Kidney (tissue), 14 donors: Measurements from ENCODE around the gene SLC38A11. TPM values are rescaled to one million over a fixed set of nuclear protein-coding genes. Genes with fewer than 3 reads are reported as not detected.

Experiments used
- DNase-seq, 5 donors: peaks; one replicate each; pipeline ENCODE4 v3.0.0-alpha.2; 2013 to 2020
- FAIRE-seq: peaks from 2 replicates; lab custom pipeline; 2012; peaks lifted over from hg19 to GRCh38; lab: Jason Lieb, UNC
- H3K27ac ChIP-seq, 2 donors: one replicate each; pipeline ENCODE4 v1.7.0; 2013; ENCODE audit warnings: low read depth in 2 of 2, low read length in 2 of 2, inconsistent platforms in 1 of 2
- H3K27me3 ChIP-seq: one replicate; pipeline ENCODE4 v1.7.1; 2013; ENCODE audit warnings: low read length, inconsistent platforms; ENCODE audit not compliant: control insufficient read depth, insufficient read depth
- H3K36me3 ChIP-seq, 3 donors: one replicate each; pipeline versions ENCODE4 v1.7.0 to v1.7.1; 2013; ENCODE audit warnings: low read length in 3 of 3, control low read depth in 1 of 3, inconsistent platforms in 1 of 3; ENCODE audit not compliant: insufficient read depth in 3 of 3, control insufficient read depth in 2 of 3
- H3K4me1 ChIP-seq, 3 donors: one replicate each; pipeline versions ENCODE4 v1.7.0 to v1.7.1; 2013; ENCODE audit warnings: low read length in 3 of 3, inconsistent platforms in 1 of 3, low read depth in 1 of 3; ENCODE audit not compliant: control insufficient read depth in 2 of 3, insufficient read depth in 2 of 3
- H3K4me3 ChIP-seq, 3 donors: one replicate each; pipeline versions ENCODE4 v1.7.0 to v1.8.1; 2013; ENCODE audit warnings: low read length in 3 of 3, control low read depth in 1 of 3, inconsistent platforms in 1 of 3
- H3K9ac ChIP-seq, 3 donors: one replicate each; pipeline versions ENCODE4 v1.7.0 to v1.7.1; 2013; ENCODE audit warnings: low read length in 3 of 3, control low read depth in 1 of 3, inconsistent platforms in 1 of 3
- H3K9me3 ChIP-seq, 3 donors: one replicate each; pipeline versions ENCODE4 v1.7.0 to v1.7.1; 2013; ENCODE audit warnings: low read length in 3 of 3, control low read depth in 1 of 3, inconsistent platforms in 1 of 3; ENCODE audit not compliant: control insufficient read depth in 2 of 3, insufficient read depth in 1 of 3
- intact Hi-C: fragments of 100-400 bp; cut with DNase I; formaldehyde crosslinking; loops from one replicate; pipeline ENCODE4 v1.11.1; 2022
- polyA plus RNA-seq: library from polyadenylated mRNA; stranded (reverse); fragments of 350-450 nt; fragmentation: Illumina TruSeq; extraction: RNeasy Lipid Tissue Mini Kit (QIAGEN cat#74804); gene quantifications from one replicate; pipeline ENCODE4 v1.2.3, GENCODE V29; 2014; ENCODE audit warnings: low read depth, low replicate concordance; ENCODE audit not compliant: insufficient read depth
- total RNA-seq: library from RNA; stranded (reverse); fragmentation: NEBNext Ultra II Directional; extraction: Animal tissue kit (Norgen Biotek cat#: 25700); gene quantifications from one replicate; pipeline ENCODE4 v1.2.1, GENCODE V29; 2021
- TF ChIP-seq, protein P1 (sequence below): IDR thresholded peaks from 3 replicates; pipeline ENCODE4 v1.5.1; 2012; ENCODE audit warnings: mild to moderate bottlenecking, moderate library complexity, borderline replicate concordance; ENCODE audit not compliant: insufficient read depth; ENCODE audit errors: extremely low read depth
- donor health status: control.
- donor health status: control.
- donor health status: control.
- donor health status: control.
- donor health status: control.
- donor health status: DM: yes; HTN: yes; CAD: no.
- donor health status: Normal renal cell carcinoma (clear cell type).

Gene SLC38A11
- total and polyA plus RNA-seq, 2 donors from 2014 or later = 6.5 to 20.0 TPM

DNA sequence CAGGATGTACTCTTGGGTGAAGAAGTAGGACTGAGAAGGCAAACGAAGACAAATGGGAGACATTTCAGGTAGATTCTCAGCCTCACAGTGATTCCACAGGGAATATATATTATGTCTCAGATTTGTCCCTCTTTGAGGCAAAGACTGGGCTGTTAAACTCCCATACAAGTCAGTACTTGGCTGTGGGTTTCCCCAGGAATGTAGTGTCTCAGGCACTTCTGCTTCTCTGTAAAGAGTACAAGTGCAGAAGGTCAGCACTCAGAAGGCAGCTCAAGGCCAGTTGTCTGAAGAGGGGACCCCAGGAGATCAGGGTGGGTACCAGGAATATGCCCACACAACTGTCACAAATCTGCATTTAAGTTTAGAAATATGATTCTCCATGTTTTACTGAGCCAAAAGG is 73.8 kb downstream of the SLC38A11 start:
- H3K27ac ChIP-seq = no peak overlapping the region
- no peak for FAIRE-seq
- no peaks in the 10 kb centered on the region for H3K27me3 ChIP-seq
- no peaks in the 10 kb centered on the region for H3K36me3 ChIP-seq
- no peaks in the 10 kb centered on the region for H3K9me3 ChIP-seq
- intact Hi-C loops = no loop called here
- H3K4me3 ChIP-seq = no peak overlapping the region
- DNase-seq = no peak
- TF ChIP-seq, protein P1, sequence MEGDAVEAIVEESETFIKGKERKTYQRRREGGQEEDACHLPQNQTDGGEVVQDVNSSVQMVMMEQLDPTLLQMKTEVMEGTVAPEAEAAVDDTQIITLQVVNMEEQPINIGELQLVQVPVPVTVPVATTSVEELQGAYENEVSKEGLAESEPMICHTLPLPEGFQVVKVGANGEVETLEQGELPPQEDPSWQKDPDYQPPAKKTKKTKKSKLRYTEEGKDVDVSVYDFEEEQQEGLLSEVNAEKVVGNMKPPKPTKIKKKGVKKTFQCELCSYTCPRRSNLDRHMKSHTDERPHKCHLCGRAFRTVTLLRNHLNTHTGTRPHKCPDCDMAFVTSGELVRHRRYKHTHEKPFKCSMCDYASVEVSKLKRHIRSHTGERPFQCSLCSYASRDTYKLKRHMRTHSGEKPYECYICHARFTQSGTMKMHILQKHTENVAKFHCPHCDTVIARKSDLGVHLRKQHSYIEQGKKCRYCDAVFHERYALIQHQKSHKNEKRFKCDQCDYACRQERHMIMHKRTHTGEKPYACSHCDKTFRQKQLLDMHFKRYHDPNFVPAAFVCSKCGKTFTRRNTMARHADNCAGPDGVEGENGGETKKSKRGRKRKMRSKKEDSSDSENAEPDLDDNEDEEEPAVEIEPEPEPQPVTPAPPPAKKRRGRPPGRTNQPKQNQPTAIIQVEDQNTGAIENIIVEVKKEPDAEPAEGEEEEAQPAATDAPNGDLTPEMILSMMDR = no peak
- peaks cover 0 to 6% (median 4%) of the 10 kb centered on the region in 3 donors for H3K4me1 ChIP-seq
- H3K9ac ChIP-seq = no peak overlapping the region

DNA sequence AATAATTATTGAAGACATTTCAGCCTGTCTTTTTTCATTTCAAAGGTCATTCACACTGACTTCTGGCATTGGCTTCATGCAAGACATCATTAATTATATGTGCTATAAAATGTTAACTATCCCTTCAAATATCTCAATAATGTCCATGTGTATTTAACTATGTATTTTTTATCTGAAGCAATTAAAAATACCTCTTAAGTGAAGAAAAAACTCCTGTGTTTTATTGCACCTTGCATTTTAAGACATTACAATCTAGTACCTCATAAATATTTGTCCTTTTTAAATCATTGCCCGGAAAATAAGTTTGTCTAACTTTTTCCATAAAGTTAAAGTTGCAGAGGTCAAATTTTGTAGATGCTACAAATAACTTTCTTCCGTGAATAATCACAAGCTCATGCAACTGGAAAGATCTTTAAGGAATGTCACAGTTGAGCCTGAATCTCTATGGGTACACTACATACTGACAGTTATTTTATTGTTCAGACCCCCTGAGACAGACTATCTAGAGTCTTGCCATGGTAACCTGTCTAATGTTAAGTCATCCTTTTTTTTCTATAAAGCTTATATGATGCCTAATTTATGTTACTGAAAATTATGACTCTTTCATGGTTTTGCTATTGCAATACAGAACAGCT is 75.3 kb downstream of the SLC38A11 start:
- DNase-seq = no peak
- Histone ChIP-seq H3K27ac (no peak overlapping the region), H3K9ac (no peak overlapping the region), H3K4me1 (peaks cover 0 to 6% (median 4%) of the 10 kb centered on the region in 3 donors), H3K9me3 (no peaks in the 10 kb centered on the region), H3K4me3 (no peak overlapping the region), H3K36me3 (no peaks in the 10 kb centered on the region), H3K27me3 (no peaks in the 10 kb centered on the region)
- no peak for FAIRE-seq
- TF ChIP-seq, protein P1 = no peak
- intact Hi-C loops = no loop called here

DNA sequence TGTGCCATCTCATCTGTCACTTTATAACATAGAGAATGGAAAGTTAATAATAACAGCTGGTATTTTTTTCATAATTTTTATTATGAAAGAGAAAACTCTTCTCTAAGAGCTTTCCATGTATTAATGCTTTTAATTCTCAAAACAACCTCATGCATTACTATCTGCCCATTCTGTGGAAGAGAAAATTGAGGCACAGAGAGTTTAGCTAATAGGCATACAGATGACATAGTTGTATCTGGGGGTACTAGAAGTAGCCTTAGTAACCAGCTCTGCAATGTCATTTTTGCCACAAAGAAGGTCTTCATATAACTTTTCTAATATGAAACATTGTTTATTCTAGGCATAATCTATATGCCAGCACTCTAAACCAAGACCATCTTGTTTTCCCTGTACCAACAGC is 77.4 kb downstream of the SLC38A11 start:
- no peaks in the 10 kb centered on the region for H3K9me3 ChIP-seq
- H3K4me3 ChIP-seq = no peak overlapping the region
- H3K27ac ChIP-seq = no peak overlapping the region
- TF ChIP-seq, protein P1 = no peak
- H3K36me3 ChIP-seq = no peaks in the 10 kb centered on the region
- H3K27me3 ChIP-seq = no peaks in the 10 kb centered on the region
- intact Hi-C loops = no loop called here
- DNase-seq (no peak), FAIRE-seq (no peak)
- H3K4me1 ChIP-seq = peaks cover 0 to 6% (median 4%) of the 10 kb centered on the region in 3 donors
- no peak overlapping the region for H3K9ac ChIP-seq
